GM23248 (cell line): Measurements from ENCODE around the gene TTC28.

Experiments used
- EZH2 ChIP-seq: fragments of 200-600 bp; sonication (generic); IDR thresholded peaks from 2 replicates; pipeline ENCODE4 v1.6.1; 2018; ENCODE audit warnings: antibody characterized with exemption, mild to moderate bottlenecking; ENCODE audit not compliant: insufficient read depth, poor library complexity, severe bottlenecking
- EZH2phosphoT487 ChIP-seq: fragments of 200-600 bp; sonication (generic); IDR thresholded peaks from 2 replicates; pipeline ENCODE4 v1.6.1; 2018; ENCODE audit warnings: antibody characterized with exemption, moderate library complexity, mild to moderate bottlenecking, low read depth; ENCODE audit not compliant: insufficient read depth

GRCh38 chr22:28408709-28409108, 270.9 kb downstream of the TTC28 start:
- TF ChIP-seq EZH2: no peak
- TF ChIP-seq EZH2phosphoT487: no peak
